Muscle of leg (tissue), 11 donors: ENCODE data around the gene TIAM2. TPM values are rescaled to one million over a fixed set of nuclear protein-coding genes. Genes with fewer than 3 reads are reported as not detected.

ENCODE experiments used
- DNase-seq: peaks from one replicate; pipeline ENCODE4 v3.0.0; 2013
- H3K27ac ChIP-seq: one replicate; pipeline ENCODE4 v1.5.1; 2013; ENCODE audit warnings: mild to moderate bottlenecking, low read length, control low read depth
- H3K27me3 ChIP-seq: one replicate; pipeline ENCODE4 v1.6.1; 2013; ENCODE audit warnings: low read length; ENCODE audit not compliant: control insufficient read depth, insufficient read depth
- H3K36me3 ChIP-seq: one replicate; pipeline ENCODE4 v1.6.1; 2013; ENCODE audit warnings: low read length; ENCODE audit not compliant: control insufficient read depth, insufficient read depth
- H3K4me1 ChIP-seq: one replicate; pipeline ENCODE4 v1.6.1; 2013; ENCODE audit warnings: low read length; ENCODE audit not compliant: control insufficient read depth, insufficient read depth
- H3K4me3 ChIP-seq: one replicate; pipeline ENCODE4 v1.5.1; 2013; ENCODE audit warnings: low read length, control low read depth
- H3K9me3 ChIP-seq: replicated peaks from 2 replicates; pipeline ENCODE4 v1.6.1; 2013; ENCODE audit warnings: low read depth, low read length; ENCODE audit not compliant: control insufficient read depth
- WGBS: methylation state at CpG from one replicate; pipeline ENCODE4 v1.1.5; 2013; ENCODE audit warnings: missing lambda C conversion rate; ENCODE audit not compliant: insufficient coverage; 5-methylcytosine and 5-hydroxymethylcytosine counted together
- polyA plus RNA-seq, 8 donors: library from polyadenylated mRNA; unstranded; fragments of 120-200 nt; gene quantifications; one replicate each; pipeline versions ENCODE4 v1.2.1 to v1.2.3, GENCODE V29; 2013; ENCODE audit warnings: inconsistent platforms in 1 of 8, low replicate concordance in 1 of 8; ENCODE audit not compliant: insufficient read length in 8 of 8, insufficient read depth in 1 of 8
- total RNA-seq: library from RNA; stranded (reverse); fragments of 120-200 nt; gene quantifications from one replicate; pipeline ENCODE4 v1.2.4, GENCODE V29; 2013

The TIAM2 gene
- total and polyA plus RNA-seq, 9 donors = 11.3 to 16.7 (median 13.1) TPM

DNA sequence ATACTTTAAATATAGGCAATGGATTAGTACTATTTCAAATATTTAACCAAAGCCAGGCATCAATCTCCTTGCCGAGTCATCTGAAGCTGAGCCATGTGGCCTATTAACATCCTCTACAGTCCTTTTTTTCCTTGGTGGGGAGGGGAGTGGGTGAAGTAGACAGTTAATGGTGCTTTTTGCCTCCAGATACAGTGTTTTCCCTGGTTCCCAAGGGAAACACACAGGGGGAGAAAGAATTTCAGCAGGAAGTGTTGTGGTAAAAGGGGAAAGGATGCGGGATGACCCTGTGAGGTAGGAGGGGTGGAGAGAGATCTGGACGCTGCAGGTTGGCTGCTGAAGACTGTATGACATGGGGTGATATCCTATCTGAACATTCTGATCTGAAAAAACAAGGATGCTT is 278.3 kb downstream of the TIAM2 start:
- H3K9me3 ChIP-seq = no peaks in the 10 kb centered on the region
- peaks cover 4% of the 10 kb centered on the region for H3K36me3 ChIP-seq
- DNase-seq = peak; percentile 49
- H3K27me3 ChIP-seq = no peaks in the 10 kb centered on the region
- H3K4me1 ChIP-seq = no peaks in the 10 kb centered on the region
- H3K4me3 ChIP-seq = no peak overlapping the region
- H3K27ac ChIP-seq = no peak overlapping the region
- no CpG with 5 or more reads among the region's 3 CpGs for WGBS

DNA sequence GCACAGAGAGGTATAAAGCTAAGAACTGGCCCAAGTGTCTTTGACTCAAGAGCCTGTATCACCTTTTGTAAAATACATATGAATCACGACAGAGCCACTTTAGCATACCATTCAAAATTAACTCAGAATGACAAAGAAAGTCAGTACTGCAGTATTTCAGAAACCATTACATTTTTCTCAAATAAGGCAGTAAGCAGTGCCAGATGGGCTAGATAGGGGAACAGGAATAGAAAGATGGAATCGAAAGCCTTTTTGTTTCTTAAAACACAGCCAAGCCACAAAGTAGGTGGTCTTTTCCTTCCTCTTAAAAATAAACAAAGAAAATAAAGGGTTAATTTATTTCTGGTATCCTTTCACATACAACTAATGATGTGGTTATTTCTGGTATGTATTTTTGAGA is 279.0 kb downstream of the TIAM2 start:
- H3K4me1 ChIP-seq = no peaks in the 10 kb centered on the region

DNA sequence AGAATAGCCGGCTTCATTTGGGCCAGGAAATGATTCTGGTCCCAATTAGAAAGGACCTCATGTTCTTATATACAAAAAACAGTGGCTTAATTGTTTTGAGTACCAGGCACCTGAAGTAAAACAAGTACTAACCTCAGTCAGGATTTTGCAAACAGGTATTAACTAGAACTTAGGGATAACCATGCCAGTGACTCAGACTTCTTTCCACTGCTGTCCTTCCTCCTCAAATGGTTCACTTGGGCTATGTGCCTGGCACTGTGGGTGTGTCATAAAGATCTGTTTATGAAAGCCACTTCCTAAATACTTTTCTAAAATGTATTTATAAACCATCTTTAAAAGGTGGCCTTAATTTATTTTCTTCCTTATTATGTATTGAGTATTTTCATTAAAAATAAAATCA is 279.4 kb downstream of the TIAM2 start:
- Histone ChIP-seq H3K4me3 (no peak overlapping the region), H3K27me3 (no peaks in the 10 kb centered on the region), H3K9me3 (no peaks in the 10 kb centered on the region), H3K36me3 (peaks cover 4% of the 10 kb centered on the region), H3K4me1 (no peaks in the 10 kb centered on the region), H3K27ac (no peak overlapping the region)
- WGBS = no CpG with 5 or more reads among the region's 1 CpG
- DNase-seq = no peak

More for the DNA sequence above, 279.0 kb downstream of the TIAM2 start:
- no peaks in the 10 kb centered on the region for H3K27me3 ChIP-seq
- no peak for DNase-seq
- no peak overlapping the region for H3K4me3 ChIP-seq
- peaks cover 4% of the 10 kb centered on the region for H3K36me3 ChIP-seq
- H3K9me3 ChIP-seq = no peaks in the 10 kb centered on the region
- no peak overlapping the region for H3K27ac ChIP-seq
- WGBS = no CpG with 5 or more reads among the region's 2 CpGs

DNA sequence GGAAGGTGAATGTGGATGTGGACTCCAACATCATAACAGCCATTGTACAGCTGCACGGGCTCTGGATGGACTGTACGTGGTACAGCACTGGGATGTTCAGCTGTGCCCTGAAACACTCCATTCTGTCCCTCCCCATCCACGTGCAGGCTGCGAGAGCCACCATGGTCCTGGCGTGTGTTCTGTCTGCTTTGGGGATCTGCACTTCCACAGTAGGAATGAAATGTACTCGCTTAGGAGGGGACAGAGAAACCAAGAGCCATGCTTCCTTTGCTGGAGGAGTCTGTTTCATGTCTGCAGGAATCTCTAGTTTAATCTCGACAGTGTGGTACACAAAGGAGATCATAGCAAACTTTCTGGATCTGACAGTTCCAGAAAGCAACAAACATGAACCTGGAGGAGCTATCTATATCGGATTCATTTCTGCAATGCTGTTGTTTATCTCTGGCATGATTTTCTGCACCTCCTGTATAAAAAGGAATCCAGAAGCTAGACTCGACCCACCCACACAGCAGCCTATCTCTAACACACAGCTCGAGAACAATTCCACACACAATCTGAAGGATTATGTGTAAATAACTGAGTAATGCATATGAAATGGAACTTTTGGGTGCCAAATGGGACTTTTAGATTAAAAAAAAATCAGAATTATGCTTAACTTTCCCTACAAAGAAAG is 280.8 kb downstream of the TIAM2 start:
- no peak for DNase-seq
- WGBS = 72% methylated on average over 5 of the region's 10 CpGs
- no peak overlapping the region for H3K27ac ChIP-seq
- H3K9me3 ChIP-seq = no peaks in the 10 kb centered on the region
- peaks cover 5% of the 10 kb centered on the region for H3K36me3 ChIP-seq
- no peaks in the 10 kb centered on the region for H3K27me3 ChIP-seq
- H3K4me3 ChIP-seq = no peak overlapping the region
- H3K4me1 ChIP-seq = no peaks in the 10 kb centered on the region

DNA sequence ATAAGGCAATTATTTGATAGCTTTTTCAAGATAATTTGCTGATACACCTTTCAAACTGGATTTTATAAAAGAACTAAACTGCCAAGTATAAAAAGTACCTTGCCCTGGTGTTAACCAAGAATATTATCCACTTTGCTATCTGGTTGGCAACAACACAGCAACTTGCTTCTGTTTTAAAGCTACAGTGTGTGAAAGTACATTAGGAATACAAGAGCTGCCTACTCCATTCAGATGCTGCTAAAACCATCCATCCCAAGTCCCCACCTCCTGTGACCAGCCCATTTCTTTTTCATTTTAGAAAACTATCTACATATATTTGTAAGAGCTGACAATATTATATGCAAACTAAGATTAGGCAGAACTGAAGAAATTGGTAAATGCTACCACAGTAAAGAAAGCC is 281.5 kb downstream of the TIAM2 start:
- Histone ChIP-seq H3K27me3 (no peaks in the 10 kb centered on the region), H3K9me3 (no peaks in the 10 kb centered on the region), H3K4me3 (no peak overlapping the region), H3K27ac (no peak overlapping the region), H3K4me1 (no peaks in the 10 kb centered on the region), H3K36me3 (peaks cover 5% of the 10 kb centered on the region)
- DNase-seq = no peak

DNA sequence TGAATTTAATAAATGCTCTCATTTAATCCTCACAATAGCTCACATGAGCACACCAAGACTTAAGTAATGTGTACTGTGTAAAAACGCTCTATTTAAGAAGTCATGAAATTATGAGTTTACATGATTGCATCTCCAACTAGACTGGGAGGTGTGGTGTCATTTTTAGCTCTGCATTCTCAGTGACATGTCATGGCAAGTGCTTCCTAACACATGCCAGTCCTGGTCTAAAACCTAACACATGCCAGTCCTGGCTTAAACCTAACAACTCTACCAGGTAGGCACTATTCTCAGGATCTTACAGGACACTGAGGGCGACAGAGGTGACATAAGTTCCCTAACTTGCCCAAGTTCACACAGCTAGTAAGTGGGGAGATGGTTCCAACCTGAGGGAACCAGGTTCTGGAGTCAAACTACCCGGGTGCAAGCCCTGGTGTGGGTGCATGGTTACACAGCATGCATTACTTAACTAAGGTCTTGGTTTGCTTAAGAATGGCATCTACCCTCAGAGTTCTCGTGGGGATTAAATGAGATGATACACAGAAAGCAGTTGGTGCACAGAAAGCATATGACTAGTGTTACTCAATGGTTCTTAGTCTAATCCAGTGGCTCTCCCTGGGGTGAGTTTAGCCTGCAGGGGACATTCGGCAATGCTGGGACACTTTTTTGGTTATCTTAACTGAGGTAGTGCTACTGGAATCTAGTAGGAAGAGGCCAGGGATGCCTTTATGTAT is 283.4 kb downstream of the TIAM2 start:
- no peaks in the 10 kb centered on the region for H3K9me3 ChIP-seq
- no peaks in the 10 kb centered on the region for H3K4me1 ChIP-seq
- WGBS = 100% methylated on average over 3 of the region's 5 CpGs
- no peak for DNase-seq
- H3K4me3 ChIP-seq = no peak overlapping the region
- no peaks in the 10 kb centered on the region for H3K27me3 ChIP-seq
- H3K36me3 ChIP-seq = peaks cover 5% of the 10 kb centered on the region
- no peak overlapping the region for H3K27ac ChIP-seq

DNA sequence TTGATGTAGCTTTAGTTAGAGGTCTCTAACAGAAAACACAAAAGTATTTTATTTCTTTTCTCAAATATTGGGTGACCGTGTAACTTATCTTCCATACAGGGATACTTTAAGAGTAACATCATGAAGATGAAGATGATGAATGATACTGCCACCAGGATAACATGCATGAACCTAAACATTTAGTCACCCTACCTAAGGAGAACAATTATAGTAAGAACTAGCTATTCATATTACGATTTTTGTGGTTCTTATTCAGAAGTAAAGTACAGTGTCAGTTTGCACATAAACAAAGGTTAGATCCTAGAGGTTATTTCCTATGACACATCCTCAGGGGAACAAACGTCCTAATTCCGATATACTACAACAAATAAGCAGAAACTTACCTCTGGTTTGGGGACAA is 289.7 kb downstream of the TIAM2 start:
- no CpG with 5 or more reads among the region's 4 CpGs for WGBS
- no peak for DNase-seq
- Histone ChIP-seq H3K36me3 (peaks cover 13% of the 10 kb centered on the region), H3K4me3 (no peak overlapping the region), H3K4me1 (no peaks in the 10 kb centered on the region), H3K27me3 (no peaks in the 10 kb centered on the region), H3K27ac (no peak overlapping the region), H3K9me3 (no peaks in the 10 kb centered on the region)

DNA sequence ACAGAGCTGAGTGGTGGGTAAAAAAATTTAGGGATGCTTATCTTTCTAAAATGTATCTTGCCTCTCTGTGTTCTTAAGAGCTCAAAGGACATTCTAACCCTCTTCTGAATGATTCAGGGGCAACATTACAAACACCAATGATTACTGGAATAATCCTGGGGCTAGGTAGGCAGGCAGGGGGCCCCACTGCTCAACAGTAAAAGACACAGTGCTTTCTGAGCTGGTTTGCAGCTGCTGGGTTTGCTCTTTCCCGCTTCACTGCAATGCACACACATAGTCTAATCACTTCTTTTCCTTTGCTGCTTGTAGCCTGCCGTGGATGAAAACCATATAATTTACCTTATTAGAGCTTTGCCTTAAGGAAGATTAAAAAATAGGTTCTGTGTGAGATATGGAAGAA is 292.6 kb downstream of the TIAM2 start:
- Histone ChIP-seq H3K9me3 (no peaks in the 10 kb centered on the region), H3K4me3 (no peak overlapping the region), H3K4me1 (no peaks in the 10 kb centered on the region), H3K36me3 (peaks cover 17% of the 10 kb centered on the region), H3K27ac (no peak overlapping the region), H3K27me3 (no peaks in the 10 kb centered on the region)
- WGBS = no CpG with 5 or more reads among the region's 2 CpGs
- DNase-seq = no peak

DNA sequence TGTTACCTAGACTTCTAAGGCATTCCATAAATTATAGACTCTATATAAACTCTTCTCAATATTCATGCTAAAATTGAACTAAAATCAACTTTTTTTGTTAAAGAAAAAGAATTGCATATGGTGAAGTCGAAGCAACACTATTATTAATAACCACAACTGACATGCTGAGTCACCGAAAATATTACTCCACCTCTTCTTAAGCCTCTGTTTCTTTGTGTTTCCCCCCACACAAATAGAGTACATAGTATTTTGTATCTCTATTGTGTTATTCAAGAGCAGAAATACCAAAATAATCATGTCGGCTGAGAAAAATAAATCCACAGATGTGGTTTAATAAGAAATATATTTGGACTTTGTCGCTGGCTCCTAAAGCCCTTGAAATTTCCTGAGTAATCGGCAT is 295.4 kb downstream of the TIAM2 start:
- Histone ChIP-seq H3K4me3 (no peak overlapping the region), H3K27ac (no peak overlapping the region), H3K27me3 (no peaks in the 10 kb centered on the region), H3K9me3 (no peaks in the 10 kb centered on the region), H3K4me1 (no peaks in the 10 kb centered on the region), H3K36me3 (peaks cover 14% of the 10 kb centered on the region)
- DNase-seq = no peak
- no CpG with 5 or more reads among the region's 5 CpGs for WGBS

DNA sequence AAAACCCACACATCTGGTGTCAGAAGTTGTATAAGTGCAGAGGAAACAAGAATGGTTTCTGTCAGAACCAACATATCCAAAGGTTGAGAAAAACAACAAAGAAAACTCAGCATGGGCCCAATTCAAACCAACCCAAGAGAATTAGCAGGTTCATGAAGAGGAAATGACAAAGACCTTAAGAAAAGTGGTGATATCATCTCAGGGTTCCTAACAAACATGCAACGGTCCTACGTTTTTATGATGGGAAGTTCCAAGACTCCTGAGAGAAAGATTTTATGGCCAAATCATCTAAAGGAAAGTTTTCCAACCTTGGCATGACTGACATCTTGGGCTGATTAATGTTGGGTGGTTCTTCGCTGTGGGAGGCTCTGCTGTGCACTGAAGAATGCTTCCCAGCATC is 296.2 kb downstream of the TIAM2 start:
- H3K36me3 ChIP-seq = peaks cover 19% of the 10 kb centered on the region
- H3K4me3 ChIP-seq = no peak overlapping the region

More for the DNA sequence above, 296.2 kb downstream of the TIAM2 start:
- Histone ChIP-seq H3K27me3 (no peaks in the 10 kb centered on the region), H3K9me3 (no peaks in the 10 kb centered on the region), H3K4me1 (no peaks in the 10 kb centered on the region), H3K27ac (no peak overlapping the region)
- WGBS = no CpG with 5 or more reads among the region's 3 CpGs
- DNase-seq = no peak
